ENCODE measurements around the gene SPRY4.

SPRY4 gene

GRCh38 chr5:142317753-142318152 is 7.1 kb downstream of the SPRY4 start:
- intact Hi-C loops (cut with DNase I), result no loop called here
- DNase-seq, result no peak

DNA sequence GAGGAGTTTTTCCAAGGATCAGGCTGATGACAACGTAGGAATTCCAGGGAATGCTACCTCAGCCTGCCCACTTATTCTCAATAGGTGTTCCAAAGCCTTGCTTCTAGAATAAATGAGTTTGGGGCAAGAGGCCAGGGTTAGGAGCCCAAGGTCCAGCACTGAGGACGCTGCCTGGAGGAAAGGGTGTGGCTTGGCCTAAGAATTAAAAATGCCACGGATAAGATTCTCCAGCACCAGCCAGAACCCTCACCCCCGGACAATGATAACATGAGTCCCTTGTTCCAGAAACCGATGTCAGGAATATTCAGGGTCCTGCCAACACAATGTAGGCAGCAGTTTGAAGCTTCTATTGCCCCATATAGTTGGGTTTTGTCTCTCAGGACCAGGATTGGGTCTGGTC is 7.6 kb downstream of the SPRY4 start:
- intact Hi-C loops (cut with DNase I), result no loop called here
- no peak for DNase-seq

DNA sequence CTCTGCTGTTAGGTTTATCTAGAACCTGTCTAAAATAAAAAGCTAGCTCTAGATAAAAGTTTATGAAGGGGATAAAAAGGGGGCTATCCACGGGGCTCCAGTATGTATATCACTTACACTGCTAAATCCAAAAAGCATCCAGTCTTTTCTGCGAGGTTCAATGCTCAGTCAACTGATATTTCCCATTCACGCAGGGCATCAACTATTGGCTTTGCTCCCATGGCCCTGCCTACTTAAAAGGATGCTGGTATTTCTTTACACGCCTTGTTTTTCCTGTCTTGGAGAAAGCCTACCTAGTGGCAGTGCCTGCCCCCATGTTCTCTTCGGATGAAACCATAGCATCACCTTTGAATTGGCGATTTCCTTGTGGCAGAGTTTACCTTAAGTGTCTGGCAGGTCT is 8.1 kb downstream of the SPRY4 start:
- DNase-seq, result no peak
- intact Hi-C loops (cut with DNase I), result no loop called here

DNA sequence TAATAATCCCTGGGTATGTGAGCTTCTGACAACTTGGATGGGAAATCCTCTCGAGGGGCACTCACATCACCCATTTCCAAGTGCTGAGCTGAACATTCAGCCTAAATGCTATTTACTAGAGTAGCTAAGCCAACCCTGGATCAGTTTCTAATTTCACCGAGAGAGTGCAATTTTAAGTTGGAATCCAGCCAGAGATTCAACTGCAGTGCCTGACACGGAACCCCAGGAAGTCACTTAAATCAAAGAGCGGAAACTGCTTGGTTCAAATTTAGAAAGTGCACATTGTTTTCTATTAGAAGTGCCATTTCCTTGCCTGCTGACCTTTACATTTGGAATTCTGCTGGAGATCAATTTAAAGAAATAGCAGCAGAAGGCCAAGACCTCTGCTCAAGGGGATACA is 8.8 kb downstream of the SPRY4 start:
- intact Hi-C loops (cut with DNase I), result no loop called here
- no peak for DNase-seq

DNA sequence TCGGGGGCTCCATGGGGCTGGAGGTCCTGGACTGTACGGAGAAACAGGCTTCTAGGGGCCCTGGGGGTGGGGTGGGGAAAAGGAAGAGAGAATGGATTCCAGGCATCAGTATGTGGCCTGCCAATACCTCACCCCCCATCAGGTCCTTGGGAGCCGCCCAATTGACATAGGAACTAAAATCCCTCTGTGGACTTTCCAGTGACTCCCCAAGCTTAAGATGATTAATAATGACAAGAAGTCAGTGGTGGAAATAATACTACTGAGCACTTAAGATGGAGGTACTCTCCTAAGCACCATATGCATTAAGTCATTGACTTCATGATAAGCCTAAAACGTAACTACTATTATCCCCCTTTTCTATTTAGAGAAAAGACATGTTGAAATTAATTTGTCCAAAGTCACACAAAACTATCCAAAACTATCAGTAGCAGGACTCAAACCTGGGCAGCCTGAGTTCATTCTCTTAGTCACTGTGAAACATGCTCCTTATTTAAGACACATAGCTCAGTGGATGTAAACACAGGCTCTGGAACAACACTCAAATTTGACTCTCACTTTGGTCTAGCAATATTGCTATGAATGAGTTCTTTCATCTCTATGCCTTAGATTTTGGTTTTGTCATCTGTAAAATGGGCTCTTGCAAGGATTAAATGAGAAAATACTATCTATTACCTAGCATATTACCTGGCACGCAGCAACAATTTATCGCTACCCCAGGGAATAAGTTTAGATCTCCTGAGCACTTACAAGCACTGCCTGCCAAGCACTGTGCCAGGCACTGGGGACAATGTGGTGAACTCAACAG is 9.5 kb downstream of the SPRY4 start:
- intact Hi-C loops (cut with DNase I), result no loop called here
- DNase-seq, result no peak

GRCh38 chr5:142314606-142315005 is 10.2 kb downstream of the SPRY4 start:
- intact Hi-C loops (cut with DNase I), result no loop called here
- DNase-seq, result no peak

- peak in 1 of 10 donors; percentile 54 for DNase-seq
- intact Hi-C loops (cut with DNase I), result no loop called here
Measured at GRCh38 chr5:142314109-142314508, 10.7 kb downstream of the SPRY4 start.

GRCh38 chr5:142313682-142314081 is 11.1 kb downstream of the SPRY4 start:
- intact Hi-C loops (cut with DNase I), result no loop called here
- DNase-seq, result no peak

- intact Hi-C loops (cut with DNase I), result no loop called here
- DNase-seq, result no peak
Measured at GRCh38 chr5:142313275-142313674, 11.5 kb downstream of the SPRY4 start.

- no peak for DNase-seq
- intact Hi-C loops (cut with DNase I), result no loop called here
Measured at GRCh38 chr5:142312399-142312798, 12.4 kb downstream of the SPRY4 start.

GRCh38 chr5:142311725-142312124 is 13.1 kb downstream of the SPRY4 start:
- intact Hi-C loops (cut with DNase I), result no loop called here
- DNase-seq, result no peak

DNA sequence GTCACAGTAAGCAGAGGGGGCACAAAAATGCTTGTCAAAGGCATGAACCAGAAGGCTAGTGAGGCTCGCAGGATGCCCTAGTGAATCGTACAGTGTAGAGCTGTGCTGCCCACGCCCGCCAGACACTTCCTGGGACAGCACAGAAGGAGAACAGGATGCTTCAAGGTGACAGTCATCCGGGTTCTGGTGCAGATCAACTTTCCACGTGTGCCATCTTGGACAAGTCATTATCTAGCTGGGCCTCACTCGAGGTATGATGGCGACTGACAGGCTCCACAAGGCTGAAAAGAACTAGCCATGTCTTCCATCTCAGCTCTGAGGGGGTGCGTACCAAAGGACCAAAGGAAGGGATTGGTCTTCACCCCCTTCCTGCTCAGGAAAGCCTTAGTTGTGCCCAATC is 14.0 kb downstream of the SPRY4 start:
- no peak for DNase-seq
- intact Hi-C loops (cut with DNase I), result no loop called here

- no peak for DNase-seq
- intact Hi-C loops (cut with DNase I), result no loop called here
Measured at GRCh38 chr5:142309747-142310318, 15.0 kb downstream of the SPRY4 start.

GRCh38 chr5:142308358-142308757 is 16.5 kb downstream of the SPRY4 start:
- intact Hi-C loops (cut with DNase I), result no loop called here
- peak in 1 of 10 donors; percentile 27 for DNase-seq

DNA sequence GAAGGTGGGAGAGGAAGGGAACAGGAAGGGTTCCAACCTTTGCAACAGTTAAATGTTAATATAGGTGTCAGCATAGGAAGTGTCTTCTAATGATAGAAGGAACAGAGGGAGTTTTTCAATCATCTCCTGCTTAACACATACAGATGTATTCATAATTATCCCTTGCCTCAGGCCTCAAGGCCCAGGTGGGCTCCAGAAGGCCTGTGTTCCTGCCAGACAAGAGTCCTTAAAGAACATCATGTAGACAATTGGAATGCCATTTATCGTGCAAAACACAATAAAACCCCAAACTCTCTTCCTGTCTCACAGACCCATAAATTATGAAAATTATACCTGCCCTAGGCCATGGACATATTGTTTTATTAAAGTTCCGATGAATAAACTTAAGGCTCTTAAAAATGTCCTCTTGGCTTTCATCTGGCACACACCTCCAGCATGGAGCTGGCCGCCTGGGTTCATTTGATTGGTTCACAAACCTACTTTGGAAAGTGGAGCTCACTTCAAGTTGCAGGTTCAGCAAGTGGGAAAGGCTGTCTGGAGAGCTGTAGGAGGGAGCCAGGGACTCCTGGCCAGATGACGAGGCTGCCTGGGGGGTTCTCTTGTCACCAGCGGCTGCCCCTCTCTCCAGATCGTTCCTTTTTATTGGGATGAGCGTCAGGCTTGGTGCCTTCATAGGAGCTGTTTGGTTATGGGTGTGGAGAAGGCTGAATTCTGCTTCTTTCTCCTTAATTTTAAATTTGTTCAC is 17.5 kb downstream of the SPRY4 start:
- intact Hi-C loops (cut with DNase I), result no loop called here
- peak in 1 of 10 donors; percentile 26 for DNase-seq

DNA sequence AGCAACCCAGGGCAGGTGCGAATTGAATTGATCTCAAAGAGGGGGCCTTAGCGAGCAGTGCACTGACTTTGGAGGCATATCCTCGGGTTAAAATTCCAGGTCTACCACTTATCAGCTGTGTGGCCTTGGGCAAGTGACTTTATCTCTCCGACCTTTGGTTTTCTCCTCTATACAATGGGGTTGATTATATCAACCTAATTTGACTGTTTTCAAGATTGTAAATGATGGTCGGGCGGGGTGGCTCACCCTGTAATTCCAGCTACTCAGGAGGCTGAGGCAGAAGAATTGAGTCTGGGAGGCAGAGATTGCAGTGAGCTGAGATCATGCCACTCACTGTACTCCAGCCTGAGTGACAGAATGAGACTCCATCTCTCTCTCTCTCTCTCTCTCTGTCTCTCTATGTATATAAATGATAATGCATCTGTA is 18.7 kb downstream of the SPRY4 start:
- peak in 1 of 10 donors; percentile 7 for DNase-seq
- intact Hi-C loops (cut with DNase I), result no loop called here

- DNase-seq, result peak in 1 of 10 donors; percentile 8
- intact Hi-C loops (cut with DNase I), result no loop called here
Measured at GRCh38 chr5:142305211-142305610, 19.6 kb downstream of the SPRY4 start.

- DNase-seq, result peak in 1 of 10 donors; percentile 27
Measured at GRCh38 chr5:142304013-142304701, 20.7 kb downstream of the SPRY4 start.

DNA sequence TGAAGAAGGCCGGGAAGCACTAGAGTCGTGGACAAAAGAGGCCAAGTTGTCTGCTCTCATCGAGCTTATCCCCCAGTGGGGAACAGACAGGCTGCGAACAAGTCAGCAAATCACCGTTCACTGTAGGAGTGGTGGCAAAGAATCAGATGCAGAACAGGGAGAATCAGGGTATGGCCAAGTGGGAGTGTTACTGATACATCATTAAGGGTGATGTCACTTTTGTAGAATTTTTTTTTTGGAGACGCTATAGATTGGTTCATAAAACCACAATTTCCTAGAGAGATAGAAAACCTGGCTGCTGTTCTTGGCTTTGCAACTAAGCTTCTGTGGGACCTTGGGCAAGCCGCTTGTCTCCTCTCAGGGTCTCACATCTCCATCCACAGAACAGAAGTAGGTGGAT is 21.3 kb downstream of the SPRY4 start:
- peak in 1 of 10 donors; percentile 24 for DNase-seq
- intact Hi-C loops (cut with DNase I), result no loop called here

More at GRCh38 chr5:142304013-142304701, 20.7 kb downstream of the SPRY4 start:
- intact Hi-C loops (cut with DNase I), result no loop called here

GRCh38 chr5:142301540-142301939 is 23.3 kb downstream of the SPRY4 start:
- peak in 1 of 10 donors; percentile 30 for DNase-seq

DNA sequence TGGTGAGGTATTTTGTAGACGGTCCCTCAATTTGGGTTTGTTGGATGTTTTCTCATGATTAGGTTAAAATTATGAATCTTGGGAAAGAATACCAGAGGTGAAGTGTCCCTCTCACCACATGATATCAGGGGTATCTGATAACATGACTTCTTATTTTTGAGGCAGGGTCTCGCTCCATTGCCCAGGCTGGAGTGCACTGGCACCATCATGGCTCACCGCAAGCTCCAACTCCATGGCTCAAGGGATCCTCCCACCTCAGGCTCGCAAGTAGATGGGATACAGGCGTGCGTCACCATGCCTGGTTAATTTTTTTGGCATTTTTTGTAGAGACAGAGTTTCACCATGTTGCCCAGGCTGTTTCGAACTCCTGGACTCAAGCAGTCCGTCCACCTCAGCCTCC is 24.1 kb downstream of the SPRY4 start:
- DNase-seq, result peak in 1 of 10 donors; percentile 8

More at GRCh38 chr5:142301540-142301939, 23.3 kb downstream of the SPRY4 start:
- intact Hi-C loops (cut with DNase I), result no loop called here

More for the DNA sequence above, 24.1 kb downstream of the SPRY4 start:
- intact Hi-C loops (cut with DNase I), result no loop called here
